H1 (cell line): ENCODE measurements around the gene SH2D1B. TPM values are rescaled to one million over a fixed set of nuclear protein-coding genes. Genes with fewer than 3 reads are reported as not detected.

Experiments
- CTCF ChIA-PET: fragments of 300-600 bp; sonication (Branson Sonifier 250); formaldehyde crosslinking; loops from one replicate; lab custom pipeline; 2021; ENCODE audit not compliant: partially characterized antibody; lab: Charles Lee
- POLR2A ChIA-PET: fragments of 300-600 bp; sonication (Branson Sonifier 250); formaldehyde crosslinking; loops from one replicate; lab custom pipeline; 2021; ENCODE audit warnings: inconsistent platforms; ENCODE audit not compliant: partially characterized antibody; lab: Charles Lee
- DNase-seq, 2 experiments: peaks; one replicate each; pipeline versions ENCODE4 v3.0.0 to v3.0.0-alpha.2; 2010 to 2022; ENCODE audit warnings: low spot score in 2 of 2, low read depth in 1 of 2, mixed read lengths in 1 of 2
- FAIRE-seq: peaks from 2 replicates; lab custom pipeline; 2011; peaks lifted over from hg19 to GRCh38; lab: Jason Lieb, UNC
- H2AFZ ChIP-seq: 2 replicates; pipeline ENCODE4 v1.8.1; 2012; ENCODE audit warnings: low read length, inconsistent platforms
- H2AK5ac ChIP-seq: 2 replicates; pipeline ENCODE4 v1.6.1; 2013; ENCODE audit warnings: low read depth, low read length
- H2BK120ac ChIP-seq: replicated peaks from 2 replicates; pipeline ENCODE3; 2013; ENCODE audit warnings: low read depth, low read length, inconsistent platforms
- H2BK12ac ChIP-seq: 2 replicates; pipeline ENCODE4 v1.6.1; 2013; ENCODE audit warnings: low read depth, low read length
- H2BK15ac ChIP-seq: 2 replicates; pipeline ENCODE4 v1.6.1; 2013; ENCODE audit warnings: low read length
- H2BK20ac ChIP-seq: 2 replicates; pipeline ENCODE4 v1.6.1; 2013; ENCODE audit warnings: low read length
- H2BK5ac ChIP-seq: 2 replicates; pipeline ENCODE4 v1.6.1; 2013; ENCODE audit warnings: low read depth, low read length
- H3K14ac ChIP-seq: 2 replicates; pipeline ENCODE4 v1.6.1; 2013; ENCODE audit warnings: inconsistent platforms; ENCODE audit not compliant: insufficient read length
- H3K18ac ChIP-seq: 2 replicates; pipeline ENCODE4 v1.6.1; 2013; ENCODE audit warnings: low read length; ENCODE audit errors: extremely low read depth
- H3K23ac ChIP-seq: 2 replicates; pipeline ENCODE4 v1.6.1; 2013; ENCODE audit warnings: inconsistent platforms; ENCODE audit not compliant: insufficient read length
- H3K23me2 ChIP-seq: 2 replicates; pipeline ENCODE4 v1.6.1; 2013; ENCODE audit warnings: low read depth, low read length
- H3K27ac ChIP-seq: 2 replicates; pipeline ENCODE4 v1.6.1; 2011; ENCODE audit warnings: low read depth, low read length, inconsistent platforms
- H3K27me3 ChIP-seq, 4 experiments: replicated peaks in 1 of 4; 1 replicate in 1 of 4; 2 replicates in 3 of 4; pipeline versions ENCODE4 v1.6.1 to v1.8.1; 2011 to 2013; ENCODE audit warnings: low read length in 3 of 4, mild to moderate bottlenecking in 3 of 4, inconsistent platforms in 2 of 4, mixed read lengths in 2 of 4, moderate library complexity in 1 of 4; ENCODE audit not compliant: control insufficient read depth in 3 of 4, insufficient read depth in 3 of 4; ENCODE audit errors: extremely low read depth in 1 of 4
- H3K36me3 ChIP-seq, 4 experiments: 2 replicates each; pipeline versions ENCODE4 v1.6.1 to v1.8.1; 2011 to 2013; ENCODE audit warnings: mild to moderate bottlenecking in 4 of 4, low read length in 3 of 4, moderate library complexity in 2 of 4, control low read depth in 1 of 4, inconsistent platforms in 1 of 4; ENCODE audit not compliant: insufficient read depth in 4 of 4, control insufficient read depth in 2 of 4
- H3K4ac ChIP-seq: replicated peaks from 2 replicates; pipeline ENCODE3; 2013; ENCODE audit warnings: low read length, low read depth, mixed read lengths, inconsistent platforms; ENCODE audit not compliant: insufficient read length
- H3K4me1 ChIP-seq, 4 experiments: replicated peaks in 1 of 4; 1 replicate in 1 of 4; 2 replicates in 3 of 4; pipeline versions ENCODE4 v1.6.1 to v1.8.1; 2011 to 2013; ENCODE audit warnings: low read length in 3 of 4, inconsistent platforms in 2 of 4, mixed read lengths in 1 of 4; ENCODE audit not compliant: insufficient read depth in 4 of 4, control insufficient read depth in 3 of 4
- H3K4me2 ChIP-seq, 2 experiments: 2 replicates each; pipeline versions ENCODE4 v1.6.1 to v1.8.1; 2011 to 2013; ENCODE audit warnings: low read depth in 2 of 2, low read length in 2 of 2, control low read depth in 1 of 2, inconsistent platforms in 1 of 2, mild to moderate bottlenecking in 1 of 2; ENCODE audit not compliant: insufficient read depth in 1 of 2
- H3K4me3 ChIP-seq, 4 experiments: fragments of 200-600, 300-600 bp in 1 of 4; sonication (generic), shearing (Covaris generic), sonication (Bioruptor Twin) in 1 of 4; 2 replicates each; pipeline versions ENCODE4 v1.5.1 to v1.8.1; 2011 to 2016; ENCODE audit warnings: low read length in 4 of 4, low read depth in 3 of 4, control low read depth in 2 of 4, inconsistent platforms in 2 of 4, mild to moderate bottlenecking in 2 of 4, mixed read lengths in 1 of 4, moderate library complexity in 1 of 4; ENCODE audit not compliant: insufficient read depth in 2 of 4; ENCODE audit errors: extremely low read depth in 1 of 4
- H3K56ac ChIP-seq: replicated peaks from 2 replicates; pipeline ENCODE3; 2013; ENCODE audit warnings: low read depth, mild to moderate bottlenecking, mixed read lengths, low read length, inconsistent platforms; ENCODE audit not compliant: insufficient read length
- H3K79me1 ChIP-seq: 2 replicates; pipeline ENCODE4 v1.6.1; 2013; ENCODE audit warnings: low read depth, low read length, control low read depth
- H3K79me2 ChIP-seq, 2 experiments: 2 replicates each; pipeline versions ENCODE4 v1.6.1 to v1.8.1; 2012 to 2013; ENCODE audit warnings: low read length in 2 of 2, mild to moderate bottlenecking in 2 of 2, inconsistent platforms in 1 of 2; ENCODE audit not compliant: insufficient read depth in 2 of 2, control insufficient read depth in 1 of 2
- H3K9ac ChIP-seq, 4 experiments: replicated peaks in 1 of 4; 1 replicate in 1 of 4; 2 replicates in 3 of 4; pipeline versions ENCODE4 v1.6.1 to v1.8.1; 2011 to 2013; ENCODE audit warnings: low read depth in 3 of 4, low read length in 3 of 4, control low read depth in 2 of 4, mild to moderate bottlenecking in 2 of 4, moderate library complexity in 2 of 4, inconsistent platforms in 1 of 4; ENCODE audit errors: extremely low read depth in 1 of 4
- H3K9me3 ChIP-seq, 2 experiments: 2 replicates each; pipeline versions ENCODE4 v1.6.1 to v1.8.1; 2012 to 2013; ENCODE audit warnings: mild to moderate bottlenecking in 2 of 2, moderate library complexity in 2 of 2, control low read depth in 1 of 2, inconsistent platforms in 1 of 2, low read depth in 1 of 2, low read length in 1 of 2, mixed read lengths in 1 of 2; ENCODE audit not compliant: insufficient read depth in 2 of 2
- H4K20me1 ChIP-seq, 2 experiments: replicated peaks in 1 of 2; 2 replicates each; pipeline versions ENCODE3 to v1.8.1; 2011 to 2013; ENCODE audit warnings: inconsistent platforms in 2 of 2, low read length in 2 of 2, mild to moderate bottlenecking in 1 of 2; ENCODE audit not compliant: insufficient read depth in 2 of 2, control insufficient read depth in 1 of 2
- H4K5ac ChIP-seq: 2 replicates; pipeline ENCODE4 v1.6.1; 2013; ENCODE audit warnings: low read length, low read depth, mixed read lengths, inconsistent platforms; ENCODE audit not compliant: insufficient read length
- H4K8ac ChIP-seq: 2 replicates; pipeline ENCODE4 v1.8.0; 2013; ENCODE audit warnings: mild to moderate bottlenecking, moderate library complexity, low read length, inconsistent platforms; ENCODE audit not compliant: insufficient read depth; ENCODE audit errors: extremely low read depth
- H4K91ac ChIP-seq: replicated peaks from 2 replicates; pipeline ENCODE3; 2013; ENCODE audit warnings: low read length, mixed read lengths, inconsistent platforms; ENCODE audit not compliant: insufficient read length
- ATF2 ChIP-seq: IDR thresholded peaks from 2 replicates; pipeline ENCODE4 v1.6.1; 2012; ENCODE audit warnings: low read length, inconsistent platforms
- WGBS, 2 experiments: shearing (Covaris generic) in 1 of 2; methylation state at CpG; one replicate each; pipeline versions ENCODE4 v1.1.6 to v1.1.7; 2013 to 2015; ENCODE audit warnings: low lambda C conversion rate in 2 of 2, mixed read lengths in 2 of 2, inconsistent platforms in 1 of 2, low coverage in 1 of 2, missing lambda C conversion rate in 1 of 2; ENCODE audit not compliant: insufficient replicate concordance in 2 of 2, insufficient coverage in 1 of 2, insufficient read length in 1 of 2; ENCODE audit errors: extremely low coverage in 1 of 2, missing lambda C conversion rate in 1 of 2; 5-methylcytosine and 5-hydroxymethylcytosine counted together
- polyA plus RNA-seq, 7 experiments: library from polyadenylated mRNA; depleted of rRNA in 3 of 7; stranded (reverse) in 5 of 7; unstranded in 2 of 7; fragments of >200 nt in 5 of 7; fragments of 200-250 nt in 2 of 7; gene quantifications; 1 replicate in 5 of 7; 2 replicates in 1 of 7; 4 replicates in 1 of 7; pipeline versions ENCODE4 v1.2.1 to v1.2.3, GENCODE V29; 2011 to 2013; ENCODE audit warnings: missing spikeins in 2 of 7, mixed read lengths in 2 of 7
- total RNA-seq: library from RNA; stranded (reverse); fragmentation: NEBNext Ultra II Directional; extraction: Animal tissue kit (Norgen Biotek cat#: 25700); gene quantifications from 2 replicates; pipeline ENCODE4 v1.2.1, GENCODE V29; 2021

Gene SH2D1B
- total and polyA plus RNA-seq, 2 of the 8 experiments (the other 6 are each of a cell fraction or from before 2014, with no cell fraction given): not detected

DNA sequence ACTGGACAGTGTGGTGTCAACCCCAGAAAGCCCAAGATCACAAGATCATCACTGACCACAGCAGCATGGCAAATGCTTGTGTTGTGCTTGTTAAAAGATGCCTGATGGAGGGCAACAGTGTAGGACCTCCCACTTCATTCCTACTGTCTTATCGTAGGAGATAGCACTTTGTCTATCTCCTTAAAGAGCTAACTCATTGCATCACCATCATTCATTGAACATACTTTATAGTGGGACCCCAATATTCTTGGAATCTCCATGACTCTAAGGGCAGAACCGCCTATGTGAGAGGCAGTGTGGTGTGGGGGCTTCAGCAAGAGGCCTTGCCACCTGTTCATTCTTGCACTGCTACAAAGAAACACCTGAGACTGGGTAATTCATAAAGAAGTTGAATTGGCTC lies 5.0 kb upstream of the SH2D1B start:
- no peak overlapping the region for H2AFZ ChIP-seq
- POLR2A ChIA-PET: interaction anchor here (1.6 kb wide), 1 partner anchor 18 kb away, joined by 5 read pairs; no protein-coding TSS in a partner anchor
- FAIRE-seq: no peak

More for the DNA sequence above, 5.0 kb upstream of the SH2D1B start:
- Histone ChIP-seq H3K4me1 (no peaks in the 10 kb centered on the region), H2BK5ac (no peak overlapping the region), H3K9ac (no peak overlapping the region), H4K91ac (no peak overlapping the region), H4K8ac (no peak overlapping the region), H3K4ac (no peak overlapping the region), H3K23ac (no peak overlapping the region), H2BK20ac (no peak overlapping the region), H2BK12ac (no peak overlapping the region), H4K5ac (no peak overlapping the region), H3K79me2 (no peaks in the 10 kb centered on the region), H3K4me3 (no peak overlapping the region), H3K9me3 (no peaks in the 10 kb centered on the region; a peak in 2 of 4 replicates), H3K36me3 (no peaks in the 10 kb centered on the region), H3K4me2 (no peak overlapping the region), H3K14ac (no peak overlapping the region), H3K56ac (no peak overlapping the region), H3K18ac (no peak overlapping the region), H3K23me2 (no peaks in the 10 kb centered on the region), H2BK15ac (no peak overlapping the region), H3K79me1 (no peaks in the 10 kb centered on the region), H3K27ac (no peak overlapping the region), H3K27me3 (peaks cover 0 to 1% (median 0%) of the 10 kb centered on the region in 4 experiments; a peak in 1 of 7 replicates), H2BK120ac (no peak overlapping the region), H2AK5ac (no peak overlapping the region), H4K20me1 (no peaks in the 10 kb centered on the region)
- WGBS, 2 experiments: 78% methylated on average over 2 of the region's 2 CpGs; no CpG with 5 or more reads in 1 of the 2 experiments
- TF ChIP-seq ATF2: no peak
- no peak for DNase-seq
- CTCF ChIA-PET: interaction anchor here (0.8 kb wide), 1 partner anchor 59 kb away, joined by 3 read pairs; no protein-coding TSS in a partner anchor
